HG03520 (cell line): ENCODE results near the gene GPATCH1.

Experiments
- ATAC-seq: cut with Tn5 transposase; IDR thresholded peaks from one replicate; pipeline ENCODE4 v1.9.1; 2021; ENCODE audit warnings: mild to moderate bottlenecking, moderate library complexity; ENCODE audit not compliant: unreplicated experiment

The GPATCH1 gene

GRCh38 chr19:33063753-33064457 lies 17.1 kb upstream of the GPATCH1 start:
- ATAC-seq: no peak

GRCh38 chr19:33064458-33064791 lies 16.6 kb upstream of the GPATCH1 start:
- no peak for ATAC-seq

- no peak for ATAC-seq
Measured at GRCh38 chr19:33064792-33065550, 16.0 kb upstream of the GPATCH1 start, which contains the start of gene RHPN2. RHPN2 (minus strand) TSS chr19:33064888; CDS start chr19:33064852, 36 bp downstream.

- ATAC-seq: no peak
Measured at GRCh38 chr19:33066543-33066942, 14.4 kb upstream of the GPATCH1 start.

GRCh38 chr19:33067121-33067520 lies 13.9 kb upstream of the GPATCH1 start:
- no peak for ATAC-seq

GRCh38 chr19:33071887-33072286 lies 9.1 kb upstream of the GPATCH1 start:
- ATAC-seq: no peak

GRCh38 chr19:33075519-33075918 lies 5.5 kb upstream of the GPATCH1 start:
- no peak for ATAC-seq

GRCh38 chr19:33085570-33086128 lies 4.7 kb downstream of the GPATCH1 start:
- no peak for ATAC-seq

GRCh38 chr19:33086955-33087354 lies 6.0 kb downstream of the GPATCH1 start:
- ATAC-seq: no peak

GRCh38 chr19:33089010-33089409 lies 8.0 kb downstream of the GPATCH1 start:
- ATAC-seq: no peak

GRCh38 chr19:33090179-33090578 lies 9.2 kb downstream of the GPATCH1 start:
- no peak for ATAC-seq

- ATAC-seq: no peak
Measured at GRCh38 chr19:33093420-33094210, 12.6 kb downstream of the GPATCH1 start.

- no peak for ATAC-seq
Measured at GRCh38 chr19:33094436-33095067, 13.6 kb downstream of the GPATCH1 start.

GRCh38 chr19:33096005-33096404 lies 15.0 kb downstream of the GPATCH1 start:
- no peak for ATAC-seq

GRCh38 chr19:33098055-33098534 lies 17.1 kb downstream of the GPATCH1 start:
- ATAC-seq: no peak

- no peak for ATAC-seq
Measured at GRCh38 chr19:33100894-33101644, 20.1 kb downstream of the GPATCH1 start.

- ATAC-seq: no peak
Measured at GRCh38 chr19:33102893-33103292, 21.9 kb downstream of the GPATCH1 start.

- ATAC-seq: no peak
Measured at GRCh38 chr19:33108161-33108560, 27.2 kb downstream of the GPATCH1 start.

GRCh38 chr19:33110137-33110910 lies 29.3 kb downstream of the GPATCH1 start:
- ATAC-seq: no peak
